Measurements from ENCODE around the gene VRK2. TPM values are rescaled to one million over a fixed set of nuclear protein-coding genes. Genes with fewer than 3 reads are reported as not detected.

VRK2 gene
- total RNA-seq, 2 experiments from 2014 or later = 17.2 to 22.7 TPM

DNA sequence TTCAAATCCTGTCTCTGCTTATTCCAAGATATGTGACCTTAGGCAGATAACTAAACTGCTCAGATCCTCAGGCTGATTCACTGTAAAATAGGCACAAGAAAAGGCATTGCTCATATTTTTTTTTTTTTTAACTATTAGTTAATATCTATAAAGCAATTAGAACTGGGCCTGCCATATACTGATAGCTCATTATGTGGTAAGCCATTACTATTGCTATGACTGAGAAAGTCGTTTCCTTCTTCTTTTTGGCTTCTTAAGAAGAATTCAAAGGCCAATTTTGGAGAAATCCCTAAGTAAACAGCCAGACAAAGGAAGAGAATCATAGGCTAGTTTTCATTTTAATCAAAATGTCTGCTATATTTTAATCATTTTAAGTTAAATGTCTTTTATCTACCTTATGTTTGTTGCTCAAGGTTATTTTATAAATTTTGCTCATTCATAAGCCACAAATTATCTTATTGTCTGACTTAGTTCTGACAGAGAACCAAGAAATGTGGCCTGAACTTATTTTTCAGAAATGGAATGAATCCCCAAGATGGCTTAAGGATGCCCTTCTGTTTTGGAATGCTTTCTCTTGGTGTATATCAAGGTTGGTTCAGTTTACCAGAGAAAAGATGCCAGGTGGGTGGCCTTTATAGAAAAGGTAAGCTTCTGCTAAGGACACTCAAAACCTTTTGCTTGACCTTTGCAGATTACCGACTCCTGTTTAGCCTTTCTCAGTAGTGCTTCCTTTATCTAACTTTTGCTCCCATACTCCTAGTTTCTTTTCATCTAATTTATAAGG lies 21.3 kb upstream of the VRK2 start:
- no peaks in the 10 kb centered on the region for H3K36me3 ChIP-seq (ENCODE audit: insufficient read depth, low read length)
- intact Hi-C loops (cut with micrococcal nuclease; ENCODE audit: unreplicated experiment) = no loop called here
- no peak overlapping the region for H3K4me3 ChIP-seq (ENCODE audit: low read depth, low read length, poor library complexity, severe bottlenecking)
- no peaks in the 10 kb centered on the region for H3K79me2 ChIP-seq (ENCODE audit: insufficient read depth, low read depth, low read length)
- H3K27ac ChIP-seq (ENCODE audit: low read depth, low read length, poor library complexity, severe bottlenecking) = no peak overlapping the region
- ChIA-PET POLR2A (interaction anchor here (1.2 kb wide), 1 partner anchor 25 kb away, joined by 3 read pairs; no protein-coding TSS in a partner anchor), CTCF (ENCODE audit: unreplicated experiment) (no interaction called here)
- H4K20me1 ChIP-seq (ENCODE audit: insufficient read depth, low read length) = no peaks in the 10 kb centered on the region
- DNase-seq (ENCODE audit: low spot score) = no peak
- TF ChIP-seq, protein P1, sequence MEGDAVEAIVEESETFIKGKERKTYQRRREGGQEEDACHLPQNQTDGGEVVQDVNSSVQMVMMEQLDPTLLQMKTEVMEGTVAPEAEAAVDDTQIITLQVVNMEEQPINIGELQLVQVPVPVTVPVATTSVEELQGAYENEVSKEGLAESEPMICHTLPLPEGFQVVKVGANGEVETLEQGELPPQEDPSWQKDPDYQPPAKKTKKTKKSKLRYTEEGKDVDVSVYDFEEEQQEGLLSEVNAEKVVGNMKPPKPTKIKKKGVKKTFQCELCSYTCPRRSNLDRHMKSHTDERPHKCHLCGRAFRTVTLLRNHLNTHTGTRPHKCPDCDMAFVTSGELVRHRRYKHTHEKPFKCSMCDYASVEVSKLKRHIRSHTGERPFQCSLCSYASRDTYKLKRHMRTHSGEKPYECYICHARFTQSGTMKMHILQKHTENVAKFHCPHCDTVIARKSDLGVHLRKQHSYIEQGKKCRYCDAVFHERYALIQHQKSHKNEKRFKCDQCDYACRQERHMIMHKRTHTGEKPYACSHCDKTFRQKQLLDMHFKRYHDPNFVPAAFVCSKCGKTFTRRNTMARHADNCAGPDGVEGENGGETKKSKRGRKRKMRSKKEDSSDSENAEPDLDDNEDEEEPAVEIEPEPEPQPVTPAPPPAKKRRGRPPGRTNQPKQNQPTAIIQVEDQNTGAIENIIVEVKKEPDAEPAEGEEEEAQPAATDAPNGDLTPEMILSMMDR (conservative IDR thresholded peaks at IDR 0.05; ENCODE audit: low read length) = no peak
- TF ChIP-seq EZH2phosphoT487 (IDR thresholded peaks at IDR 0.05; ENCODE audit: borderline replicate concordance, low read depth, low read length) = no peak
- no peak overlapping the region for H3K4me2 ChIP-seq (ENCODE audit: low read length)
- peaks cover 3% of the 10 kb centered on the region for H3K4me1 ChIP-seq (ENCODE audit: insufficient read depth, low read length, poor library complexity, severe bottlenecking)
- H2AFZ ChIP-seq (ENCODE audit: low read length) = no peak overlapping the region
- no peaks in the 10 kb centered on the region for H3K9me2 ChIP-seq (ENCODE audit: insufficient read depth, low read length)
- BruUV-seq (replicated peaks) = no TSS peak
- H3K9me3 ChIP-seq (ENCODE audit: low read length) = no peaks in the 10 kb centered on the region

- CTCF ChIA-PET (ENCODE audit: unreplicated experiment) = no interaction called here
- DNase-seq (ENCODE audit: low spot score) = no peak
- intact Hi-C loops (cut with micrococcal nuclease; ENCODE audit: unreplicated experiment) = no loop called here
Measured at GRCh38 chr2:58027029-58027428, 19.6 kb upstream of the VRK2 start.

More at GRCh38 chr2:58027029-58027428, 19.6 kb upstream of the VRK2 start:
- Histone ChIP-seq H3K9me2 (ENCODE audit: insufficient read depth, low read length) (no peaks in the 10 kb centered on the region), H3K36me3 (ENCODE audit: insufficient read depth, low read length) (no peaks in the 10 kb centered on the region), H3K4me3 (ENCODE audit: low read depth, low read length, poor library complexity, severe bottlenecking) (no peak overlapping the region), H3K4me2 (ENCODE audit: low read length) (no peak overlapping the region), H4K20me1 (ENCODE audit: insufficient read depth, low read length) (no peaks in the 10 kb centered on the region), H2AFZ (ENCODE audit: low read length) (no peak overlapping the region), H3K4me1 (ENCODE audit: insufficient read depth, low read length, poor library complexity, severe bottlenecking) (peaks cover 5% of the 10 kb centered on the region), H3K9me3 (ENCODE audit: low read length) (no peaks in the 10 kb centered on the region), H3K27ac (ENCODE audit: low read depth, low read length, poor library complexity, severe bottlenecking) (no peak overlapping the region), H3K79me2 (ENCODE audit: insufficient read depth, low read depth, low read length) (no peaks in the 10 kb centered on the region)
- TF ChIP-seq EZH2phosphoT487 (IDR thresholded peaks at IDR 0.05; ENCODE audit: borderline replicate concordance, low read depth, low read length) = no peak
- TF ChIP-seq, protein P1 (conservative IDR thresholded peaks at IDR 0.05; ENCODE audit: low read length) = no peak
- no TSS peak for BruUV-seq (replicated peaks)
- POLR2A ChIA-PET = interaction anchor here (0.7 to 1.2 kb wide), 2 partner anchors 26 to 130 kb away, joined by 3 read pairs; no protein-coding TSS in a partner anchor

Measured in OCI-LY7 (cell line).